Measurements from ENCODE around the gene KRT71. TPM values are rescaled to one million over a fixed set of nuclear protein-coding genes. Genes with fewer than 3 reads are reported as not detected.

The KRT71 gene
- total RNA-seq, 1 experiment from 2014 or later: not detected

DNA sequence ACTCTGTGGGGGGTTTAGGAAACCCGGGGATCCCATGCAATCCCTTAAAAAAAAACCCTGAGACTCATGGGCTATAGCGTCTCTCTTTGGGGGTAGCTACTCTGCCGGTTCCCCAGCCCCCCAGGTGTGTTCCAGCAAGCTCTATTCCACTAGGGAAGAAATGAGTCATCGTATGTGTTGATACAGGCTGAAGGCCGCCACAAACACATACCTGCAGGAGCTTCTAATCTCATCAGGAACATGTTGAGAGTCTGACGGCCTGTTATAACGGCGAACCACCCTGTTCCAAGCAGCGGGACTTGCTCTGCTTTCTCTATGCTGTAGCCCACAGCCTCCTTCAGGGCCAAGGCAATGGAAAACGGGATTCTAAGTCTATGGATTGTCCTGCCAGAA lies 31.8 kb downstream of the KRT71 start:
- H3K27me3 Mint-ChIP-seq (ENCODE audit: low read depth): no peaks in the 10 kb centered on the region
- no peak overlapping the region for H3K27ac Mint-ChIP-seq
- ChIA-PET CTCF (interaction anchor here (0.8 to 3.5 kb wide), 16 partner anchors 9 to 460 kb away, joined by 3 to 24 read pairs (median 4); no protein-coding TSS in a partner anchor), POLR2A (no interaction called here)
- H3K4me1 Mint-ChIP-seq: peaks cover 7% of the 10 kb centered on the region
- no peak for ATAC-seq
- no peaks in the 10 kb centered on the region for H3K9me3 Mint-ChIP-seq
- no peaks in the 10 kb centered on the region for H3K36me3 Mint-ChIP-seq
- TF ChIP-seq ZNF671 (CRISPR knock-in tag; IDR thresholded peaks at IDR 0.05): no peak
- TF ChIP-seq, protein P1, sequence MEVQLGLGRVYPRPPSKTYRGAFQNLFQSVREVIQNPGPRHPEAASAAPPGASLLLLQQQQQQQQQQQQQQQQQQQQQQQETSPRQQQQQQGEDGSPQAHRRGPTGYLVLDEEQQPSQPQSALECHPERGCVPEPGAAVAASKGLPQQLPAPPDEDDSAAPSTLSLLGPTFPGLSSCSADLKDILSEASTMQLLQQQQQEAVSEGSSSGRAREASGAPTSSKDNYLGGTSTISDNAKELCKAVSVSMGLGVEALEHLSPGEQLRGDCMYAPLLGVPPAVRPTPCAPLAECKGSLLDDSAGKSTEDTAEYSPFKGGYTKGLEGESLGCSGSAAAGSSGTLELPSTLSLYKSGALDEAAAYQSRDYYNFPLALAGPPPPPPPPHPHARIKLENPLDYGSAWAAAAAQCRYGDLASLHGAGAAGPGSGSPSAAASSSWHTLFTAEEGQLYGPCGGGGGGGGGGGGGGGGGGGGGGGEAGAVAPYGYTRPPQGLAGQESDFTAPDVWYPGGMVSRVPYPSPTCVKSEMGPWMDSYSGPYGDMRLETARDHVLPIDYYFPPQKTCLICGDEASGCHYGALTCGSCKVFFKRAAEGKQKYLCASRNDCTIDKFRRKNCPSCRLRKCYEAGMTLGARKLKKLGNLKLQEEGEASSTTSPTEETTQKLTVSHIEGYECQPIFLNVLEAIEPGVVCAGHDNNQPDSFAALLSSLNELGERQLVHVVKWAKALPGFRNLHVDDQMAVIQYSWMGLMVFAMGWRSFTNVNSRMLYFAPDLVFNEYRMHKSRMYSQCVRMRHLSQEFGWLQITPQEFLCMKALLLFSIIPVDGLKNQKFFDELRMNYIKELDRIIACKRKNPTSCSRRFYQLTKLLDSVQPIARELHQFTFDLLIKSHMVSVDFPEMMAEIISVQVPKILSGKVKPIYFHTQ (CRISPR knock-in tag; IDR thresholded peaks at IDR 0.05): no peak
- no peak for TF ChIP-seq ZBTB21 (CRISPR knock-in tag; IDR thresholded peaks at IDR 0.05; ENCODE audit: borderline replicate concordance)
- TF ChIP-seq NR3C1 (CRISPR knock-in tag; conservative IDR thresholded peaks at IDR 0.05; ENCODE audit: low read depth): no peak
- no peak for TF ChIP-seq ZNF232 (CRISPR knock-in tag; IDR thresholded peaks at IDR 0.05)
- TF ChIP-seq ETV6 (CRISPR knock-in tag; IDR thresholded peaks at IDR 0.05): no peak
- TF ChIP-seq, protein P2, sequence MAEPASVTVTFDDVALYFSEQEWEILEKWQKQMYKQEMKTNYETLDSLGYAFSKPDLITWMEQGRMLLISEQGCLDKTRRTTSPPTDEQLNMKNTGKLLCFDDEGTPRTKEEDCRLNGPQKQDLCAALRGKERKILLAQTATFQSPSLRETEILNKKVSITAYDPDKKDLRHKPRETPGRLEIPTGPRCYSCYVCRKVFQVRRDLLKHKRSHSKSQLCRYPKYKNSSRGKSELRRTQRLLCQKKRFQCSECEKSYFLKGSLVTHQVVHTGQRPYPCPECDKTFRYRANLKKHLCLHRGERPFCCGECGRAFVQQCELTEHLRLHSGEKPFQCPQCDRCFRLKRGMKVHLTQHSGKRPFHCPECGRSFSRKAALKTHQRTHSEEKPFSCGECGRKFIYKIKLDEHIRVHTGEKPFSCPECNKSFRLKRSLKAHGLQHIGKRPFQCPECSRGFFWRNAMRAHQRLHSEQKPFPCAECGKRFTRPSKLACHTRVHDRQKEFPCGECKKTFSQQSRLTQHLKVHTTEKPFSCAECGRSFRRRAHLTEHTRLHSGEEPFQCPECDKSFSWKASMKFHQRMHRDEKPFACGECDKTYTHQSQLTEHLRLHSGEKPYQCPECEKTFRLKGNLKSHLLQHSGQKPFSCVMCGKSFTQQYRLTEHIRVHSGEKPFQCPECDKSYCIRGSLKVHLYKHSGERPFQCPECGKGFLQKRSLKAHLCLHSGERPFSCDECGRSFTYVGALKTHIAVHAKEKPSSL (CRISPR knock-in tag; conservative IDR thresholded peaks at IDR 0.05): no peak
- TF ChIP-seq TEAD1 (CRISPR knock-in tag; IDR thresholded peaks at IDR 0.05): no peak
- TF ChIP-seq, protein P3, sequence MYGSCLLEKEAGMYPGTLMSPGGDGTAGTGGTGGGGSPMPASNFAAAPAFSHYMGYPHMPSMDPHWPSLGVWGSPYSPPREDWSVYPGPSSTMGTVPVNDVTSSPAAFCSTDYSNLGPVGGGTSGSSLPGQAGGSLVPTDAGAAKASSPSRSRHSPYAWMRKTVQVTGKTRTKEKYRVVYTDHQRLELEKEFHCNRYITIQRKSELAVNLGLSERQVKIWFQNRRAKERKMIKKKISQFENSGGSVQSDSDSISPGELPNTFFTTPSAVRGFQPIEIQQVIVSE (CRISPR knock-in tag; IDR thresholded peaks at IDR 0.05; ENCODE audit: borderline replicate concordance): no peak
- no peak for DNase-seq (ENCODE audit: low spot score)
- H3K4me3 Mint-ChIP-seq: no peak overlapping the region

DNA sequence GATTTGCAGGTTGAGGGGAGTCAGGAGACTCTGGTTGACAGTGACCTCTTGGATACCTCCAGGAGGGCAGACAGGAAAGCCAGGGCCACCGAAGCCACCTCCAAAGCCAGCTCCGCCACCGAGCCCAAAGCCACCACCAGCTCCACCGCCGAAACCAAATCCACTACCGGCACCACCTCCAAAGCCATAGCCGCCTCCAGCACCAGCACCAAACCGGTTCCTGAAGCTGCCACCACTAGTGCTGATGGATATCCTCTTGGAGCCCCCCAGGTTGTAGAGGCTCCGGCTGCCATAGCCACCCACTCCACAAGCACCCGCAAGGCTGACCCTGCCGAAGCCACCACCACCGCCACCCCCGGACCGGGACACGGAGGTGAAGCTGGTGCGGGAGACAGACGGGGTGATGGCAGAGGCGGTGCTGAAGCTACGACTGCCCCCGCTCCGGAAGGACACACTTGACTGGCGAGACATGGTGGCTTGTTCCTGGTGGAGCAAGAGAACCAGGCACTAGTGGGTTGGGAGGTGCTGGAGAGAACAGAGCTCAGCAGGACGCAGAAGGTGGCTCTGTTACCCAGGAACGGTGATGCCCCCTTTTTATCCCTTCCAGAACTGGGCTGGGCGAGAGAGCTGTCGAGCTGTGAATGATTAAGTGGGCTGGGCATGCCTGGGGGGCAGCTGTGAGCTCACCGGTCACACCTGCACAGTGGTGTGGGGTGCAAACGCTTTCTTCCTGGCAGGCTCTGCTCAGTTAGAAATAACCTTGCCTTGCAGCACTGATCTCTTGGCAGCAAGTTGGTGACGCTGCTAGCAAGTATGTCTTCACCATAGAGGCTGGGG lies 32.9 kb downstream of the KRT71 start, which contains the start of gene KRT5:
Gene KRT5 (minus strand): TSS at position 569 of the 837 bp plus-strand sequence. CDS start 98 bp downstream, at position 471.
- ChIA-PET CTCF (interaction anchor here (0.8 to 3.5 kb wide), 13 partner anchors 8 to 364 kb away, joined by 3 to 24 read pairs (median 3); no protein-coding TSS in a partner anchor), POLR2A (no interaction called here)
- no peaks in the 10 kb centered on the region for H3K9me3 Mint-ChIP-seq
- no peak within 1 kb of the TSS for H3K27ac Mint-ChIP-seq
- H3K4me3 Mint-ChIP-seq: no peak within 1 kb of the TSS
- TF ChIP-seq TCF7 (CRISPR knock-in tag; IDR thresholded peaks at IDR 0.05; ENCODE audit: low read depth): no peak
- TF ChIP-seq TEAD1 (CRISPR knock-in tag; IDR thresholded peaks at IDR 0.05): no peak
- TF ChIP-seq, protein P4, sequence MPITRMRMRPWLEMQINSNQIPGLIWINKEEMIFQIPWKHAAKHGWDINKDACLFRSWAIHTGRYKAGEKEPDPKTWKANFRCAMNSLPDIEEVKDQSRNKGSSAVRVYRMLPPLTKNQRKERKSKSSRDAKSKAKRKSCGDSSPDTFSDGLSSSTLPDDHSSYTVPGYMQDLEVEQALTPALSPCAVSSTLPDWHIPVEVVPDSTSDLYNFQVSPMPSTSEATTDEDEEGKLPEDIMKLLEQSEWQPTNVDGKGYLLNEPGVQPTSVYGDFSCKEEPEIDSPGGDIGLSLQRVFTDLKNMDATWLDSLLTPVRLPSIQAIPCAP (CRISPR knock-in tag; IDR thresholded peaks at IDR 0.05): no peak
- no peaks in the 10 kb centered on the region for H3K27me3 Mint-ChIP-seq (ENCODE audit: low read depth)
- H3K4me1 Mint-ChIP-seq: peaks cover 7% of the 10 kb centered on the region
- H3K36me3 Mint-ChIP-seq: no peaks in the 10 kb centered on the region
- DNase-seq (ENCODE audit: low spot score) (no peak), ATAC-seq (no peak)

DNA sequence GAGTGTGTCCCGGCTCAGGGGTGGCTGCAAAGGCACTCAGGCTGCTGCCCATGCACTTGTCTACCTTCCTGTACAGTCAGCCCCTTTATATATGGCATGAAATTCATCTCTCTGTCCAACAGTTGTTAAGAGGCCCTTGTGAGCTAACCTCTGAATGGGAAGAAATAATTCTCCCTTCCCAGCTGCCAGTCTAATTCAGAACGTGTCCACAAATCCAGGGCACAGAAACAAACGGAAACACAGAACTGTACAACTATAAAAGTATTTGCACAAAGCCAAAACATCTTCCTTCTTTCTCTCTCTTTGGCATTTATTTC lies 33.6 kb downstream of the KRT71 start:
- peaks cover 7% of the 10 kb centered on the region for H3K4me1 Mint-ChIP-seq
- H3K27ac Mint-ChIP-seq: no peak overlapping the region
- no peak for DNase-seq (ENCODE audit: low spot score)
- ChIA-PET POLR2A (no interaction called here), CTCF (interaction anchor here (1.3 to 3.5 kb wide), 4 partner anchors 26 to 147 kb away, joined by 3 to 24 read pairs (median 8); no protein-coding TSS in a partner anchor)
- H3K4me3 Mint-ChIP-seq: no peak overlapping the region
- no peaks in the 10 kb centered on the region for H3K27me3 Mint-ChIP-seq (ENCODE audit: low read depth)
- no peaks in the 10 kb centered on the region for H3K9me3 Mint-ChIP-seq
- ATAC-seq: no peak
- no peaks in the 10 kb centered on the region for H3K36me3 Mint-ChIP-seq
- TF ChIP-seq, protein P2 (CRISPR knock-in tag; conservative IDR thresholded peaks at IDR 0.05): no peak
- no peak for TF ChIP-seq CREB1 (CRISPR knock-in tag; IDR thresholded peaks at IDR 0.05)
- TF ChIP-seq, protein P5, sequence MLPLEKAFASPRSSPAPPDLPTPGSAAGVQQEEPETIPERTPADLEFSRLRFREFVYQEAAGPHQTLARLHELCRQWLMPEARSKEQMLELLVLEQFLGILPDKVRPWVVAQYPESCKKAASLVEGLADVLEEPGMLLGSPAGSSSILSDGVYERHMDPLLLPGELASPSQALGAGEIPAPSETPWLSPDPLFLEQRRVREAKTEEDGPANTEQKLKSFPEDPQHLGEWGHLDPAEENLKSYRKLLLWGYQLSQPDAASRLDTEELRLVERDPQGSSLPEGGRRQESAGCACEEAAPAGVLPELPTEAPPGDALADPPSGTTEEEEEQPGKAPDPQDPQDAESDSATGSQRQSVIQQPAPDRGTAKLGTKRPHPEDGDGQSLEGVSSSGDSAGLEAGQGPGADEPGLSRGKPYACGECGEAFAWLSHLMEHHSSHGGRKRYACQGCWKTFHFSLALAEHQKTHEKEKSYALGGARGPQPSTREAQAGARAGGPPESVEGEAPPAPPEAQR (CRISPR knock-in tag; IDR thresholded peaks at IDR 0.05): no peak
- TF ChIP-seq, protein P6, sequence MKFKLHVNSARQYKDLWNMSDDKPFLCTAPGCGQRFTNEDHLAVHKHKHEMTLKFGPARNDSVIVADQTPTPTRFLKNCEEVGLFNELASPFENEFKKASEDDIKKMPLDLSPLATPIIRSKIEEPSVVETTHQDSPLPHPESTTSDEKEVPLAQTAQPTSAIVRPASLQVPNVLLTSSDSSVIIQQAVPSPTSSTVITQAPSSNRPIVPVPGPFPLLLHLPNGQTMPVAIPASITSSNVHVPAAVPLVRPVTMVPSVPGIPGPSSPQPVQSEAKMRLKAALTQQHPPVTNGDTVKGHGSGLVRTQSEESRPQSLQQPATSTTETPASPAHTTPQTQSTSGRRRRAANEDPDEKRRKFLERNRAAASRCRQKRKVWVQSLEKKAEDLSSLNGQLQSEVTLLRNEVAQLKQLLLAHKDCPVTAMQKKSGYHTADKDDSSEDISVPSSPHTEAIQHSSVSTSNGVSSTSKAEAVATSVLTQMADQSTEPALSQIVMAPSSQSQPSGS (CRISPR knock-in tag; IDR thresholded peaks at IDR 0.05; ENCODE audit: borderline replicate concordance, low read depth): no peak
- no peak for TF ChIP-seq ESRRA (CRISPR knock-in tag; IDR thresholded peaks at IDR 0.05; ENCODE audit: borderline replicate concordance)
- TF ChIP-seq ETV6 (CRISPR knock-in tag; IDR thresholded peaks at IDR 0.05): no peak
- no peak for TF ChIP-seq ZNF263 (CRISPR knock-in tag; IDR thresholded peaks at IDR 0.05; ENCODE audit: low read depth)

Measured in WTC11 (cell line).